HepG2 (cell line): Measurements from ENCODE around the gene RAPH1. TPM values are rescaled to one million over a fixed set of nuclear protein-coding genes. Genes with fewer than 3 reads are reported as not detected.

Experiments used
- ATAC-seq: fragments of 200-7000 bp; cut with Tn5 transposase; 3 replicates; pipeline ENCODE4 v1.9.1; 2020; ENCODE audit warnings: mild to moderate bottlenecking, moderate library complexity
- BruUV-seq: library from RNA; stranded (reverse); fragments of 400-500 nt; replicated peaks from 2 replicates; lab custom pipeline; 2021; lab: Mats Ljungman, UMichigan
- CTCF ChIA-PET: fragments of 300-600 bp; formaldehyde crosslinking; extraction: SDS; loops from one replicate; lab custom pipeline; 2021; ENCODE audit warnings: low total read pairs, inconsistent platforms, low intra/inter-chr PET ratio; lab: Yijun Ruan, JAX
- POLR2A ChIA-PET: fragments of 350-600 bp; sonication (Branson Sonifier 250); formaldehyde crosslinking; loops from one replicate; lab custom pipeline; 2020; ENCODE audit warnings: antibody characterized with exemption, inconsistent platforms; lab: Yijun Ruan, JAX
- DNase-seq: peaks from one replicate; pipeline ENCODE4 v3.0.0-alpha.2; 2015; ENCODE audit warnings: low spot score
- FAIRE-seq: peaks from 3 replicates; lab custom pipeline; 2011; peaks lifted over from hg19 to GRCh38; lab: Jason Lieb, UNC
- H2AFZ ChIP-seq: one replicate; pipeline ENCODE4 v1.6.1; 2011; ENCODE audit warnings: low read length, inconsistent platforms
- H3K27ac ChIP-seq: fragments of 300-600 bp; 3 replicates; pipeline ENCODE4 v1.8.0; 2011; ENCODE audit warnings: mixed run types, mild to moderate bottlenecking, mixed read lengths, low read length, inconsistent platforms; ENCODE audit not compliant: insufficient read depth; ENCODE audit errors: extremely low read length
- H3K27me3 ChIP-seq, 2 experiments: fragments of 200-600 bp in 1 of 2; 2 replicates in 1 of 2; 3 replicates in 1 of 2; pipeline versions ENCODE4 v1.6.0 to v1.8.0; 2011; ENCODE audit warnings: low read length in 2 of 2, mild to moderate bottlenecking in 2 of 2, moderate library complexity in 2 of 2, inconsistent platforms in 1 of 2; ENCODE audit not compliant: insufficient read depth in 2 of 2, control insufficient read depth in 1 of 2
- H3K36me3 ChIP-seq, 2 experiments: fragments of 200-600 bp in 1 of 2; replicated peaks in 1 of 2; 2 replicates in 1 of 2; 3 replicates in 1 of 2; pipeline versions ENCODE4 v1.5.1 to v1.8.0; 2011; ENCODE audit warnings: low read length in 2 of 2, inconsistent platforms in 1 of 2; ENCODE audit not compliant: insufficient read depth in 2 of 2, control insufficient read depth in 1 of 2
- H3K4me1 ChIP-seq: 2 replicates; pipeline ENCODE4 v1.5.1; 2012; ENCODE audit warnings: low read length, inconsistent platforms; ENCODE audit not compliant: insufficient read depth
- H3K4me2 ChIP-seq: 2 replicates; pipeline ENCODE4 v1.6.0; 2011; ENCODE audit warnings: low read depth, low read length, inconsistent platforms
- H3K4me3 ChIP-seq, 3 experiments: fragments of 200-600 bp in 1 of 3; sonication (generic), shearing (Covaris generic) in 1 of 3; replicated peaks in 1 of 3; 2 replicates each; pipeline ENCODE4 v1.5.1; 2011 to 2016; ENCODE audit warnings: low read length in 3 of 3, inconsistent platforms in 2 of 3, low read depth in 2 of 3, mild to moderate bottlenecking in 2 of 3, control low read depth in 1 of 3, mixed read lengths in 1 of 3; ENCODE audit not compliant: insufficient read depth in 1 of 3
- H3K79me2 ChIP-seq: one replicate; pipeline ENCODE4 v1.6.1; 2011; ENCODE audit warnings: low read length, inconsistent platforms; ENCODE audit not compliant: insufficient read depth
- H3K9ac ChIP-seq: 2 replicates; pipeline ENCODE4 v1.6.0; 2011; ENCODE audit warnings: mild to moderate bottlenecking, low read depth, low read length, inconsistent platforms; ENCODE audit not compliant: insufficient read depth
- H3K9me3 ChIP-seq: 2 replicates; pipeline ENCODE4 v1.5.1; 2012; ENCODE audit warnings: mild to moderate bottlenecking, low read length
- H4K20me1 ChIP-seq: 2 replicates; pipeline ENCODE4 v1.6.0; 2011; ENCODE audit warnings: inconsistent platforms, mild to moderate bottlenecking, low read length, moderate library complexity; ENCODE audit not compliant: insufficient read depth
- AGO2 ChIP-seq: fragments of 200-400 bp; formaldehyde crosslinking; optimal IDR thresholded peaks from 2 replicates; pipeline ENCODE3; 2017; ENCODE audit warnings: mild to moderate bottlenecking, low read depth, low read length, moderate library complexity
- ELF1 ChIP-seq: sonication (generic); formaldehyde crosslinking; IDR thresholded peaks from 2 replicates; pipeline ENCODE4 v1.4.0; 2020; ENCODE audit warnings: missing genetic modification reagents
- HOXA5 ChIP-seq: sonication (generic); formaldehyde crosslinking; IDR thresholded peaks from 2 replicates; pipeline ENCODE4 v1.4.0; 2020; ENCODE audit warnings: missing genetic modification reagents
- MBNL3 ChIP-seq: fragments of 250-450 bp; sonication (Bioruptor Pico); conservative IDR thresholded peaks from 2 replicates; pipeline ENCODE4 v1.8.0; 2022; ENCODE audit warnings: mild to moderate bottlenecking, inconsistent platforms
- RBAK ChIP-seq: sonication (generic); formaldehyde crosslinking; IDR thresholded peaks from 2 replicates; pipeline ENCODE4 v1.5.1; 2020; ENCODE audit warnings: mild to moderate bottlenecking, missing genetic modification reagents
- RFXANK ChIP-seq: IDR thresholded peaks from 2 replicates; pipeline ENCODE4 v1.6.1; 2016
- SATB2 ChIP-seq: sonication (generic); formaldehyde crosslinking; IDR thresholded peaks from 2 replicates; pipeline ENCODE4 v1.5.0; 2020; ENCODE audit warnings: missing genetic modification reagents
- SPEN ChIP-seq: sonication (generic); formaldehyde crosslinking; IDR thresholded peaks from 2 replicates; pipeline ENCODE4 v1.5.1; 2020; ENCODE audit warnings: low read depth, mild to moderate bottlenecking, missing genetic modification reagents
- ZNF354B ChIP-seq: sonication (generic); formaldehyde crosslinking; IDR thresholded peaks from 2 replicates; pipeline ENCODE4 v1.8.0; 2022; ENCODE audit warnings: mild to moderate bottlenecking, missing genetic modification reagents
- ZNF652 ChIP-seq: IDR thresholded peaks from 2 replicates; pipeline ENCODE4 v1.6.1; 2016; ENCODE audit warnings: low read depth, borderline replicate concordance
- ZNF713 ChIP-seq: sonication (generic); formaldehyde crosslinking; IDR thresholded peaks from 2 replicates; pipeline ENCODE4 v1.4.0; 2020; ENCODE audit warnings: mild to moderate bottlenecking, missing genetic modification reagents
- ZNF761 ChIP-seq: sonication (generic); formaldehyde crosslinking; conservative IDR thresholded peaks from 2 replicates; pipeline ENCODE4 v1.4.0; 2020; ENCODE audit warnings: mild to moderate bottlenecking, missing genetic modification reagents
- ZNF777 ChIP-seq: sonication (generic); formaldehyde crosslinking; IDR thresholded peaks from 2 replicates; pipeline ENCODE4 v1.4.0; 2020; ENCODE audit warnings: missing genetic modification reagents
- WGBS: methylation state at CpG from one replicate; pipeline ENCODE4 v1.1.6; 2017; ENCODE audit warnings: low lambda C conversion rate; 5-methylcytosine and 5-hydroxymethylcytosine counted together
- in situ Hi-C: cut with HindIII; loops from 2 replicates; pipeline ENCODE4 v1.10.0; 2017; ENCODE audit warnings: low pct_unique_long_range_greater_than_20kb; ENCODE audit not compliant: extremely low pct_ligation_motif_present
- intact Hi-C: fragments of 100-400 bp; cut with micrococcal nuclease; formaldehyde crosslinking; loops from one replicate; pipeline ENCODE4 v1.10.0; 2022; ENCODE audit not compliant: unreplicated experiment
- polyA plus RNA-seq, 8 experiments: library from polyadenylated mRNA; depleted of rRNA in 3 of 8; stranded (reverse) in 7 of 8; unstranded in 1 of 8; fragments of >200 nt; fragmentation: Illumina TruSeq in 4 of 8; extraction: Trizol in 4 of 8; gene quantifications; 2 replicates each; pipeline versions ENCODE4 v1.2.1 to v1.2.3, GENCODE V29; 2011 to 2016; ENCODE audit warnings: low read depth in 4 of 8, missing spikeins in 1 of 8, mixed read lengths in 1 of 8; ENCODE audit not compliant: insufficient read depth in 1 of 8
- total RNA-seq, 5 experiments: library from RNA; depleted of rRNA; stranded (reverse); fragments of >200 nt; fragmentation: Illumina TruSeq; extraction: Trizol; gene quantifications; 2 replicates each; pipeline ENCODE4 v1.2.3, GENCODE V29; 2016; ENCODE audit warnings: low read depth in 1 of 5
- TF ChIP-seq, protein P1 (sequence below): sonication (generic); formaldehyde crosslinking; IDR thresholded peaks from 2 replicates; pipeline ENCODE4 v1.4.0; 2020; ENCODE audit warnings: mild to moderate bottlenecking, missing genetic modification reagents
- TF ChIP-seq, protein P2 (sequence below): sonication (generic); formaldehyde crosslinking; IDR thresholded peaks from 2 replicates; pipeline ENCODE4 v1.4.0; 2020; ENCODE audit warnings: missing genetic modification reagents
- TF ChIP-seq, protein P3 (sequence below): IDR thresholded peaks from 2 replicates; pipeline ENCODE4 v1.6.1; 2016

RAPH1 gene
- total and polyA plus RNA-seq, 2 of the 13 experiments (the other 11 are each of a cell fraction or from before 2014, with no cell fraction given): 5.3 to 6.7 TPM

DNA sequence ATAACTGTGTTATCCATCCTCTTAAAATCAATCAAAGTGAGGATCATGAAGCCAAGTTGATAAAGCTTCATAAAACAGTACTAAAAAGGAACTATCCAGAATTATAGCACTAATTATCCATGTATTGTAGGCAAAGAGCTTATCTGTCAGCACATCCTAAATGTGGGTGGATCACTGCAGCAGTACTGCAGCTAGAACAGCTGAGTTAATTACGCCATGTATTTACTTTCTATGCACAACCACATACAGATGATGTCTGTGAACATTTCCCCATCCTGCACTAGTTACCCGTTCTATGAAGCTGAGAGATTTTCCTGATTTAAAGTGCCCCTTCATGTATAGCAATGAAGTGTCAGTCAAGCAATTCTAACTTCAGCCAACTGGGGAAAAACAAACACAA lies 96.6 kb downstream of the RAPH1 start:
- Histone ChIP-seq H3K36me3 (peaks cover 12 to 42% of the 10 kb centered on the region in 2 experiments), H4K20me1 (no peaks in the 10 kb centered on the region), H3K4me1 (peaks cover 6% of the 10 kb centered on the region; the same call in 1 of the 2 replicates), H2AFZ (no peak overlapping the region), H3K79me2 (no peaks in the 10 kb centered on the region), H3K4me3 (no peak overlapping the region), H3K27ac (no peak overlapping the region), H3K9ac (no peak overlapping the region), H3K9me3 (no peaks in the 10 kb centered on the region), H3K27me3 (no peaks in the 10 kb centered on the region), H3K4me2 (no peak overlapping the region)
- intact Hi-C loops: no loop called here
- POLR2A ChIA-PET: interaction anchor here (0.6 kb wide), 1 partner anchor 177 kb away, joined by 3 read pairs; no protein-coding TSS in a partner anchor
- TF ChIP-seq ZNF652 (CRISPR knock-in tag) (no peak), AGO2 (no peak), ZNF777 (CRISPR knock-in tag) (no peak)
- TF ChIP-seq, protein P1, sequence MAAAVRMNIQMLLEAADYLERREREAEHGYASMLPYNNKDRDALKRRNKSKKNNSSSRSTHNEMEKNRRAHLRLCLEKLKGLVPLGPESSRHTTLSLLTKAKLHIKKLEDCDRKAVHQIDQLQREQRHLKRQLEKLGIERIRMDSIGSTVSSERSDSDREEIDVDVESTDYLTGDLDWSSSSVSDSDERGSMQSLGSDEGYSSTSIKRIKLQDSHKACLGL (CRISPR knock-in tag): no peak
- FAIRE-seq: peak; percentile 26
- DNase-seq: no peak
- ATAC-seq: no peak
- in situ Hi-C loops: no loop called here
- no TSS peak for BruUV-seq
- 95% methylated on average over 2 of the region's 2 CpGs for WGBS
- CTCF ChIA-PET: no interaction called here

DNA sequence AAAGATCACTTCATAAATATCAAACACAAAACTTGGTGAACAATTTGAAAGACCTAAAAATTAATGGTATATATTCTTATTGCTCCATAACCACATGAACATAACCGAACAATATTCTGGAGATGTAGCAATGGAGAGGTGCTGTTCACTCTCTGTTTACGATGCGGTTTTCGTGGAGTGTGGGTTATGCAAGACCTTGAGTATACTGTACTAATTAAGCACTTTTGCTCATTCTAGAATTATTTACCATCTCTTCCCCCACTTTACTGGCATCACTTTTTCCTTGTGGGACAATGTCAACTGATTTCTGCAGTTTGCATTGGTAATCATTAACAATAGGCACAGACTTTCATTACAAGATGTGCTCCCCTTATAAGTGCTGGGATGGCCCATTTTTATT lies 97.6 kb downstream of the RAPH1 start:
- no peak overlapping the region for H2AFZ ChIP-seq
- no peaks in the 10 kb centered on the region for H3K27me3 ChIP-seq
- H3K9me3 ChIP-seq: no peaks in the 10 kb centered on the region
- ChIA-PET CTCF (no interaction called here), POLR2A (no interaction called here)
- H3K4me1 ChIP-seq: peaks cover 6% of the 10 kb centered on the region; the same call in 1 of the 2 replicates
- no peaks in the 10 kb centered on the region for H3K79me2 ChIP-seq
- peaks cover 12 to 44% of the 10 kb centered on the region in 2 experiments for H3K36me3 ChIP-seq
- TSS peak; percentile 28 for BruUV-seq
- no peak for ATAC-seq
- no peak overlapping the region for H3K27ac ChIP-seq
- no peak for DNase-seq
- no peaks in the 10 kb centered on the region for H4K20me1 ChIP-seq
- in situ Hi-C loops: no loop called here
- no peak overlapping the region for H3K4me3 ChIP-seq
- intact Hi-C loops: no loop called here
- peak; percentile 32 for FAIRE-seq
- no peak overlapping the region for H3K4me2 ChIP-seq
- H3K9ac ChIP-seq: no peak overlapping the region
- 90% methylated on average over 4 of the region's 4 CpGs for WGBS
- TF ChIP-seq HOXA5 (CRISPR knock-in tag) (no peak), ZNF713 (CRISPR knock-in tag) (no peak), ZNF354B (CRISPR knock-in tag) (no peak), ZNF761 (CRISPR knock-in tag) (no peak), RBAK (CRISPR knock-in tag) (no peak), RFXANK (CRISPR knock-in tag) (no peak), ELF1 (CRISPR knock-in tag) (no peak), SPEN (CRISPR knock-in tag) (no peak), SATB2 (CRISPR knock-in tag) (no peak), MBNL3 (no peak)
- TF ChIP-seq, protein P2, sequence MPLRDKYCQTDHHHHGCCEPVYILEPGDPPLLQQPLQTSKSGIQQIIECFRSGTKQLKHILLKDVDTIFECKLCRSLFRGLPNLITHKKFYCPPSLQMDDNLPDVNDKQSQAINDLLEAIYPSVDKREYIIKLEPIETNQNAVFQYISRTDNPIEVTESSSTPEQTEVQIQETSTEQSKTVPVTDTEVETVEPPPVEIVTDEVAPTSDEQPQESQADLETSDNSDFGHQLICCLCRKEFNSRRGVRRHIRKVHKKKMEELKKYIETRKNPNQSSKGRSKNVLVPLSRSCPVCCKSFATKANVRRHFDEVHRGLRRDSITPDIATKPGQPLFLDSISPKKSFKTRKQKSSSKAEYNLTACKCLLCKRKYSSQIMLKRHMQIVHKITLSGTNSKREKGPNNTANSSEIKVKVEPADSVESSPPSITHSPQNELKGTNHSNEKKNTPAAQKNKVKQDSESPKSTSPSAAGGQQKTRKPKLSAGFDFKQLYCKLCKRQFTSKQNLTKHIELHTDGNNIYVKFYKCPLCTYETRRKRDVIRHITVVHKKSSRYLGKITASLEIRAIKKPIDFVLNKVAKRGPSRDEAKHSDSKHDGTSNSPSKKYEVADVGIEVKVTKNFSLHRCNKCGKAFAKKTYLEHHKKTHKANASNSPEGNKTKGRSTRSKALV: no peak
- TF ChIP-seq, protein P3, sequence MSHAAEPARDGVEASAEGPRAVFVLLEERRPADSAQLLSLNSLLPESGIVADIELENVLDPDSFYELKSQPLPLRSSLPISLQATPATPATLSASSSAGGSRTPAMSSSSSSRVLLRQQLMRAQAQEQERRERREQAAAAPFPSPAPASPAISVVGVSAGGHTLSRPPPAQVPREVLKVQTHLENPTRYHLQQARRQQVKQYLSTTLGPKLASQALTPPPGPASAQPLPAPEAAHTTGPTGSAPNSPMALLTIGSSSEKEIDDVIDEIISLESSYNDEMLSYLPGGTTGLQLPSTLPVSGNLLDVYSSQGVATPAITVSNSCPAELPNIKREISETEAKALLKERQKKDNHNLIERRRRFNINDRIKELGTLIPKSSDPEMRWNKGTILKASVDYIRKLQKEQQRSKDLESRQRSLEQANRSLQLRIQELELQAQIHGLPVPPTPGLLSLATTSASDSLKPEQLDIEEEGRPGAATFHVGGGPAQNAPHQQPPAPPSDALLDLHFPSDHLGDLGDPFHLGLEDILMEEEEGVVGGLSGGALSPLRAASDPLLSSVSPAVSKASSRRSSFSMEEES: no peak
